GM21390 (cell line): ENCODE measurements around the gene OTOG.

Experiments
- ATAC-seq: cut with Tn5 transposase; IDR thresholded peaks from one replicate; pipeline ENCODE4 v1.9.1; 2021; ENCODE audit not compliant: unreplicated experiment

The OTOG gene

DNA sequence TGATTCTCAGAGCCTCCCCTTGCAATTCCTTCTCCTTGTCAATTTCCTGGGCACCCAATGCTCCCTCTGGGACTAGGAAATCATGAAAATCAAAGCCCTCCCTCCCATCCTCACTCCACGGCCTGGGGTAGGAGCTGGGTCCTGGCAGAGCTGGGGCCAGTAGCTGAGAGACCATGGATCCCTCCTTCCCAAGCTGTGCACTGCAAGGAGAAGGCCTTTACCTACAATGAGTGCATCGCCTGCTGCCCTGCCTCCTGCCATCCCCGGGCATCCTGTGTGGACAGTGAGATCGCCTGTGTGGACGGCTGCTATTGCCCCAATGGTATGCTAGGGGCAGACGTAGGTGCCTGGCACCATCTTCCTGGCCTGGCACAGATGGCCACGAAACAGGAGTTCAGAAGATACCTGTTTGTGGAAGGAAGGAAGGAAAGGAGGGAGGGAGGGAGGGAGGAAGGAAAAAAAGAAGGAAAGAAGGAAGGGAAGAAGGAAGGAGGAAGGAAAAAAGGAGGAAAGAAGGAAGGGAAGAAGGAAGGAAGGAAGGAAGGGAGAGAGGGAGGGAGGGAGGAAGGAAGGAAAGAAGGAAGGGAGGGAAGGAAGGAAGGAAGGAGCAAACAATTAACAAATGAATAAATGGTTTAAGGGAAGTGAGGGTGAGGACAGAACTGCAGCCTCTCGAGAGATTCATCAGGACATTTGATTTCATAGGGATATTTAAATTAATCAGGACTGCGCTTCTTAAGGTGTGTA is 12.5 kb downstream of the OTOG start:
- no peak for ATAC-seq

DNA sequence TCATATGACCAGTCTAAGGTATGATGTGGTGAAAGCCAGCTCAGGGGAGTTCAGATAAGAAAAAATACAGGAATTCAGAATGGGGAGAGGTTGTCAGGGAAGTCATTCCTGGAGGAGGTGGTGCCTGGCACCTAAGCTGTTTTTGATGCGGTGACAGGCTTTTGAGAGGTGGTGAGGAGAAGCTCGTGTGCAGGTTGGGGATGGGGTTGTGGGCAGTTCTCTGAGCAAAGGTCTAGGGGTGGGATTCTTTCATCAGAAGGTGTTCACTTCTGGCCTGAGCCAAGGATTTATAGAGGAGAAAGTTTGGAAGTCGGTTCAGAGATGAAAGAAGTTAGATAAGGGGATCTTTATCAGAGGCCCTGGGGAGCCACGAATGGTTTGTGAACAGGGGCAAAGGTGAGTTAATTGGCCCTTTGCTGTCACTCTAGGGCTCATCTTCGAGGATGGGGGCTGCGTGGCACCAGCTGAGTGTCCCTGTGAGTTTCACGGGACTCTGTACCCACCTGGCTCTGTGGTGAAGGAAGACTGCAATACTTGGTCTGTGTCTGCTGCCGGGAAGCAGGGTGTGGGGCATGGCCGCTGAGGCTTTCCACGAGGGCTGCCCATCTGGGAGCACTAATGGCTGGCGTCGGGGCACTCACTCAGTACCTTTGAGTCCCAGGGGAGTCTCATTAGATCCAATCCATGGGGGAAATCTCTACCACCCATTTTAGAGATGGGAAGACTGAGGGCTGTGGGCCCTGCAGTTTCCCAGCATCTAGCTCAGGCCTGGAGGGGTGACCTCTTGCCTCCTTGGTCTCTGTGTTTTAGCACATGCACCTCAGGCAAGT is 13.4 kb downstream of the OTOG start:
- no peak for ATAC-seq

DNA sequence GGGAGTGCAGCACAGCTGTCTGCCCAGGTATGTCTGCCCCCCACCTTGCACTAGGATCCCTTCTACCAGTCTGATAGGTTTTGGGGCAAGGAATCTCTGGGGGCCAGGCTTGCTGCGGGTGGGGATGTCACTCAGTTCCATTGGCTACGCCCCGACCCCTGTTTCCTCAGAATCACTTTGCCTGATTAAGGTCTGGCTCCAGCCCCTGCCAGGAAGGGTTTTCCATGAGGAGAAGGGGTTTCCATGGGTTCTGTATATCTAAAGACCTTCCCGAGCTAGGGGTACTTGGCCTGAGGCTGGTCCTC is 14.0 kb downstream of the OTOG start:
- no peak for ATAC-seq

DNA sequence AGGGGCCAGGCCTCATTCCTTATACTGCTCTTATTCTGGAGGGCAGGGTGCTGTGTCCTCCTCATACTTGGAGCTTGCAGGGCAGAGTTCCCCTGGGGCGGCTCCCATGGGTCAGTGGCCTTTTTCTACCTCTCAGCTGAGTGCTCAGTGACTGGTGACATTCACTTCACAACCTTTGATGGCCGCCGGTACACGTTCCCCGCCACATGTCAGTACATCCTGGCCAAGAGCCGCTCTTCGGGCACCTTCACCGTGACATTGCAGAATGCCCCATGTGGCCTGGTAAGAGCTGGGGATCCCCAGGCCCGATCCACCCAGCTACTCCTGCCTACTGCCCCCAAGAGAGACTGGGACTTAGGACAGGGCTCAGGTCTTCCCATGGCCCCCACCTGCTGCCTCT is 14.5 kb downstream of the OTOG start:
- no peak for ATAC-seq

- no peak for ATAC-seq
Measured at GRCh38 chr11:17563231-17563646, 16.2 kb downstream of the OTOG start.

DNA sequence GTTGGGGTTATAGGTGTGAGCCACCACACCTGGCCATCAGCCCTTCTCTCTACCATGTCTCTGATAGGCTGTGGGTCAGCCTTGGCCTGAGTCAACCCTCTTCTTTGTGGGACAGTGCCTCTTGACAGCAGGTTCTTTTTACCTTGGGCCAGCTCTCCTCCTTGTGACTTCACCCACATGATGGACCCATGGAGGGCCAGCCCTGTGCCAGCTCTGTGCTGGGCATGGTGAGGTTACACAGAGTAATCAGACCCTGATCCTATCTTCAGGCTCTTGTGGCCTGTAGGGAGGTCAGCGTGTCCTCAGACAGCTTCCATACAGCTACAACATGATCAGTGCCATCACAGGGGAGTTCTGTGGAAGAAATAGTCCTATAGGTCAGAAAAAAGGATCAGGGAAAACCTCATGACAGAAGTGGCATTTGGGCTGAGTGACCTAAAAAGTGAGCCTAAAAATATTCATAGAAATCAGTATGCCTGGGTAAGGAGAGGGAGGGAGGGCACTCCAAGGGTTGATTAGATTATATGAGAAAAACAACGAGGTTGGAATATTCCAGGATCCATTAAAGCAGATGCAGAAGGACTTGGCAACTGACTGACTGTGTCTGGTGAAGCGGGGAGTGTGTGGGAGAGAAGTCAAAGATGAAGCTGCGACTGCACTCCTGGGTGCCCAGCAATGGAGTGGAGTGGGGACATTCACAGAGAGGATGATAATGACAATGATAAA is 17.1 kb downstream of the OTOG start:
- no peak for ATAC-seq

- ATAC-seq: no peak
Measured at GRCh38 chr11:17564687-17565042, 17.6 kb downstream of the OTOG start.

- no peak for ATAC-seq
Measured at GRCh38 chr11:17568944-17569343, 21.9 kb downstream of the OTOG start.

DNA sequence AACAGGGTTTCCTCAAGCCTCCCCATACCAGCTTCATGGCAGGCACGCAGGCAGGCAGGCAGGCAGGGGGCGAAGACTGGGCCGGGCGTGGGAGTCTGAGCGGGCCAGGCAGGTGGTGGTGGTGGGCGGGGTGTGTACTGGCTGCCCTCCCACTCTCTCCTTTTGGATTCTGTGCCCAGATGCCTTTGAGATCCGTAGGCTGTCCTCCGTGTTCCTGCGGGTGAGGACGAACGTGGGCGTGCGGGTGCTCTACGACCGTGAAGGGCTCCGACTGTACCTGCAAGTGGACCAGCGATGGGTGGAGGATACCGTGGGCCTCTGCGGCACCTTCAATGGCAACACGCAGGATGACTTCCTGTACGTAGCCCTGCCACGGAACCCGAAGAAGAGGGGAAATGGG is 23.0 kb downstream of the OTOG start:
- ATAC-seq: no peak

- ATAC-seq: no peak
Measured at GRCh38 chr11:17571431-17572358, 24.6 kb downstream of the OTOG start.

DNA sequence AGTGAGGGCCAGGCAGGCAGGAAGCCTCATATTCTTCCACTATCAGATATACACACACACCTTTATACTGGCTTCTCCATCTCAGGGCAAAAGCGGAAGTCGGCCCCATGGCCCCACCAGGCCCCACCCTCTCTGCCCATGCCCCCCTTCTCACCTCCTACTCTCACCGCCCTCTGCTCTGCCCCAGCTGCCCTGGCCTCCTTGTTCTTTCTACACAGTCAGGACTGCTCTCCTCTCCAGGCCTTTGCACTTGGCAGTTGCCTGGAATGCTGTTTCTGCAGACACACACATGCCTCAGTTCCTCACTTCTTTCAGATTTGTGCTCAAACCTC is 25.3 kb downstream of the OTOG start:
- ATAC-seq: no peak

DNA sequence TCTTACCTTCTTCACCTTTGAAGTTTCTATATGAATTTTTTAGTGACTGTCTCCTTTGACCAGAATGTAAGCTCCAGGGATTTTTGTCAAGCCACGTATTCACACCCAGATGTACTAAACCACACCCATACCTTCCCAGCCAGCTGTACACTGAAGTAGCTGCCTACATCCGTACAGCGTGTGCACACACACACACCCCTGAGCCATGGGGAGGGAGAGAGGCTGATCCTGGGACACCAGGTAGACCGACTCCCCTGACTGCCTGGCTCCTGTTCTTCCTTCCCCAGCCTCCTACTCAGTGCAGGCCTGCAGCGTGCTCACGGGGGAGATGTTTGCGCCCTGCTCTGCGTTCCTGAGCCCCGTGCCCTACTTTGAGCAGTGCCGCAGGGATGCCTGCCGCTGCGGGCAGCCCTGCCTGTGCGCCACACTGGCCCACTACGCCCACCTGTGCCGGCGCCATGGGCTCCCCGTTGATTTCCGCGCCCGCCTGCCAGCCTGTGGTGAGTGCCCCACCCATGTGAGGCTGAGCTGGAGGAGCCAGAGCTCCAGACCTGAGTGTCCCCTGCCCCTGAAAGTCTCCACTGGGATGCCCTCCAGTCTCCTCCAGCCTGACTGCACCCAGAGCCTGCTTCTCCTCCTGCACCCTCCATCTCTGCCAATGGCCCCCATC is 25.9 kb downstream of the OTOG start:
- no peak for ATAC-seq

DNA sequence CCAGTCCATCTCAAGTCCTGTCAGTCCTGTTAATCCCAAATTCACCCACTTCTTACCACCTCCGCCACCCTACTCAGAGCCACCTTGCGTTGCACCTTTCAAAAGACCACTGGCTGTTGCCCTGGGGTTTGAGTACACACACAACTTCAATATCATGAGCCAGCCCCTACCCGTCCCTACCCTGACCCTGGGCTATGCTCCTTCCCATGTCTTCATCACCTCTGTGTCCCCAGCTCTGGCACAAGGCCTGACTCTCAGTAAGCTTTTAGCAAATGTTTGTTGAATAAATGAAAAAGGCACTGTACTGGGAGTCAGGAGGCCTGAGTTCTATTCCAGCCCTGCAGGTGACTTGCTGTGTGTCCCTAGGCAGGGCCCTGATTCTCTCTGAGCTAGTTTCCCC is 26.5 kb downstream of the OTOG start:
- ATAC-seq: no peak

GRCh38 chr11:17574141-17575091 is 27.4 kb downstream of the OTOG start:
- no peak for ATAC-seq

GRCh38 chr11:17575431-17576425 is 28.7 kb downstream of the OTOG start:
- ATAC-seq: no peak

- ATAC-seq: no peak
Measured at GRCh38 chr11:17578296-17578695, 31.2 kb downstream of the OTOG start.

GRCh38 chr11:17578958-17579357 is 31.9 kb downstream of the OTOG start:
- no peak for ATAC-seq

DNA sequence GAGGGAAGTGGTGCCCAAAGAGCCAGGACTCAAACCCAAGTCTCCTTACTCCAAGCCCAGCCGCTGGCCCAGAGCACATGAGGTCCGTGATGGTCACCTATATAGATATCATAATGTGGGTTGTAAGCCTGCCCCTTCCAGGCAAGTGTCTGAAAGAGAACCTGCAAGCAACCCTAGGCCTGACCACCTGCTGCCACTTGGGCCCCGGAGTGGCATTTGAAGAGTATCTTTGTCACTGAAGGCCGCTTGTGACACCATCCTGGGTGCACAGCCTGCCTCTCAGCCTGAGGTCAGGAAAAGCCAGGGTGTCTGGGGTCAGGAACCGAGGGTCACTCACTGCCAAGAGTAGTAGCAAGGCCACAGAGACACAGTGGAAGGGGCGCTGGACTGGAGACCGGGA is 32.4 kb downstream of the OTOG start:
- no peak for ATAC-seq
